DMS153 (cell line): ENCODE measurements around the gene ARFGAP3.

ENCODE experiments used
- DNase-seq: peaks from one replicate; lab custom pipeline; 2025; lab: John Stamatoyannopoulos, UW

The ARFGAP3 gene

GRCh38 chr22:42884616-42885375, 27.7 kb upstream of the ARFGAP3 start:
- DNase-seq = no peak

GRCh38 chr22:42883970-42884369, 26.9 kb upstream of the ARFGAP3 start:
- DNase-seq = no peak

GRCh38 chr22:42883121-42883520, 26.0 kb upstream of the ARFGAP3 start:
- DNase-seq = no peak

GRCh38 chr22:42881982-42882656, 25.0 kb upstream of the ARFGAP3 start:
- DNase-seq = no peak

GRCh38 chr22:42881298-42881697, 24.2 kb upstream of the ARFGAP3 start:
- no peak for DNase-seq

- no peak for DNase-seq
These were observed 23.7 kb upstream of the ARFGAP3 start for GRCh38 chr22:42880815-42881214.

- DNase-seq = no peak
These were observed 22.4 kb upstream of the ARFGAP3 start for GRCh38 chr22:42879371-42880021.

GRCh38 chr22:42878561-42879305, 21.7 kb upstream of the ARFGAP3 start:
- no peak for DNase-seq

- no peak for DNase-seq
These were observed 20.7 kb upstream of the ARFGAP3 start for GRCh38 chr22:42877597-42878340.

- DNase-seq = no peak
These were observed 20.1 kb upstream of the ARFGAP3 start for GRCh38 chr22:42877158-42877557.

- no peak for DNase-seq
These were observed 19.0 kb upstream of the ARFGAP3 start for GRCh38 chr22:42876041-42876440.

- no peak for DNase-seq
These were observed 16.9 kb upstream of the ARFGAP3 start for GRCh38 chr22:42874010-42874409.

GRCh38 chr22:42873356-42873755, 16.3 kb upstream of the ARFGAP3 start:
- no peak for DNase-seq

GRCh38 chr22:42872821-42873220, 15.7 kb upstream of the ARFGAP3 start:
- no peak for DNase-seq

- DNase-seq = no peak
These were observed 14.3 kb upstream of the ARFGAP3 start for GRCh38 chr22:42871146-42872050.

GRCh38 chr22:42869888-42870480, 12.9 kb upstream of the ARFGAP3 start:
- no peak for DNase-seq

GRCh38 chr22:42869463-42869862, 12.4 kb upstream of the ARFGAP3 start:
- no peak for DNase-seq

GRCh38 chr22:42868751-42869251, 11.7 kb upstream of the ARFGAP3 start:
- DNase-seq = no peak

GRCh38 chr22:42866100-42866499, 9.0 kb upstream of the ARFGAP3 start:
- no peak for DNase-seq

- DNase-seq = no peak
These were observed 8.5 kb upstream of the ARFGAP3 start for GRCh38 chr22:42865536-42865935.
